ENCODE data around the gene CBX1.

CBX1 gene

GRCh38 chr17:48030531-48030930 lies 70.7 kb downstream of the CBX1 start:
- TF ChIP-seq CTCF (IDR thresholded peaks at IDR 0.05; ENCODE audit: borderline replicate concordance, insufficient read depth, low read depth, low read length), result no peak
- no peak overlapping the region for H3K4me3 ChIP-seq (ENCODE audit: low read depth, low read length)

DNA sequence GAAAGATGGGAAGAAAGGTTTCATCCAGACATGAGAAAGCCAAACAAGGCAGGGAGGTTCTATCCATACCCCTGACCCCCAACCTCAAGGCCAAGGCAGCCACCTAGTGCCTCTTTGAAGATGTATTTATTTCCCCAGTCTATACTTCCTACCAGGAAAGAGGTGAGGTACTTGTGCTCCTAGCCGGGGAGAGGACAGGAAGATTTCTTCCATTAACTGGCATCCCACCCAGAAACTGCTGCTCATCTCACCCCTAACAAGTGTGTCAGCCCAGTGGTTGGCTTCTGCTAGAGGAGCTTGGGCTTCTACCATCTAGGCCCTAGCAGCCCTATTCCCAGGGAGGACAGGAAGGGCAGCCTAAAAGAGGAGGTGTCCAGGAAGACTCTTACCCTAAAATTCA lies 72.5 kb downstream of the CBX1 start:
- no peak for TF ChIP-seq CTCF (IDR thresholded peaks at IDR 0.05; ENCODE audit: borderline replicate concordance, insufficient read depth, low read depth, low read length)
- H3K4me3 ChIP-seq (ENCODE audit: low read depth, low read length), result no peak overlapping the region

- no peak overlapping the region for H3K4me3 ChIP-seq (ENCODE audit: low read depth, low read length)
- no peak for TF ChIP-seq CTCF (IDR thresholded peaks at IDR 0.05; ENCODE audit: borderline replicate concordance, insufficient read depth, low read depth, low read length)
Observed at GRCh38 chr17:48027322-48027981, 73.8 kb downstream of the CBX1 start.

DNA sequence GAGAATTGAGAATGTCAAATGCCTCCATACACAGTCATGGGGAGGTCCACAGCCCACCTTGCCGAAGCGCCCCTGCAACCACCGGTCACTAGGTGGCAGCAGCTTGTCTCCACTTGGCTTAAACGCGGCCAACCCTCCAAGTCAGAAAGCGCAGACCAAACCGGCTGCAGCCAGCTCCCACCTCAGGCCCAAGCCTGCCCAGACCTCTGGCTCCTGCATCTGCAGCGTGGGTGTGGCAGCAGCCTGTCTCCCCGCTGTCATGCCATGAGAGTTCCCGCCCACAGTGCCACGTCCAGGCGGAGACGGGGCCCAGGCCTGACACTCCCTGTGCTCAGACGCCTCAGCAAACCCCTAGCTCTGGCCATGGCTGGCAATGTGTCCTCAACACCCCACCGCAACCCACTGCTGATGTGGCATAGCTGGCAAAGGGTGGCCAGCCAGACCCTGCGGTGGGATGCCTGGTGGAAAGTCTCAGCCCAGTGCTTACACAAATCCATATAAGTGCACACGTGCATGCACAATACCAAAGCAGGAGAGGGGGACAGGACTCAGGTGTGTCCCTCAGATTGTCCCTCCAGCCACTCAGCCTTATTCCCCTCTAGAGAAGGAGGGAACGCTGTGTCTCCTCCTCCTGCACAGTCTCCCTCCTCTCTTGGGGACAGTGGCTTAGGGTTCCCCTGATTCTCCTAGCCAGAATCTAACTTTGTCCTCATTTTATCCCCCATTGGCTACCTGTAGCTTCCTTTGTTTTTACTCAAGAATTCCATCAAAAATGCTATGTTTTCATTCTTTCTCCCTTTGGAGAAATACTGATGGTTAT lies 74.6 kb downstream of the CBX1 start:
- no peak overlapping the region for H3K4me3 ChIP-seq (ENCODE audit: low read depth, low read length)
- TF ChIP-seq CTCF (IDR thresholded peaks at IDR 0.05; ENCODE audit: borderline replicate concordance, insufficient read depth, low read depth, low read length), result peak; percentile 93

DNA sequence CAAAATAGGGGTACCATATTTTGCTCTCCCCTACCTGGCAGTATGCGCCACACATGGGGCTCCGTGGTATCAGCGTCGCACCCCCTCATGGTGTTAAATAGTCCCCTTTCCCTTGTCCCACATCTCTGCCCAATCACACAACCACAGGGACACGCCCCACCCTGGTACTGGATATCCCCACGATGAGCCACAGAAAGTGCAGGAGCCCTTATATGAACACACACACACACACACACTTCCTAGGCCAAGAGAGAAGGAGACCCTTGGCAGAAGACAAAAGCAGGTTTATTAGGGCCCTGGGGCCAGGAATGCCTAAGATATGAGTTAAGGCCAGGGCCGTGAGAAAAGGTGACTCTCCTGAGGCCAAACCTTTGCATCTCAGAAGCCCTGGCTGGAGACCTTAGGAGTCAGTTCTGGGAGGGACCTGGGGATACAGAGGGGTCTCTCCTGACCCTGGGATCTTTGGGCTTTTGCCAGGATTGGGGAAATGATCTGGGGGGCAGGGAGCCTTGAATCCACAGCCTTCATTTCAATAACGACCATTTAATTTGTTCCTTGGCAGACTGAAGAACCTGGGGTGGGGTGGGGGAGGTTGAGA lies 75.3 kb downstream of the CBX1 start:
- no peak for TF ChIP-seq CTCF (IDR thresholded peaks at IDR 0.05; ENCODE audit: borderline replicate concordance, insufficient read depth, low read depth, low read length)
- no peak overlapping the region for H3K4me3 ChIP-seq (ENCODE audit: low read depth, low read length)

- TF ChIP-seq CTCF (IDR thresholded peaks at IDR 0.05; ENCODE audit: borderline replicate concordance, insufficient read depth, low read depth, low read length), result peak; percentile 84
- H3K4me3 ChIP-seq (ENCODE audit: low read depth, low read length), result peak overlapping the region; percentile 57
Observed at GRCh38 chr17:48025040-48025903, 76.0 kb downstream of the CBX1 start.
